DMS53 treated with DMSO at 0.1 percent for 48 hours (cell line): ENCODE measurements around the gene ARL6IP5.

ENCODE experiments used
- DNase-seq: peaks from one replicate; lab custom pipeline; 2025; ENCODE audit not compliant: unreplicated experiment; lab: John Stamatoyannopoulos, UW

The ARL6IP5 gene

GRCh38 chr3:69085833-69086722 is 1.3 kb downstream of the ARL6IP5 start:
- DNase-seq: no peak

- no peak for DNase-seq
Measured at GRCh38 chr3:69087030-69087791, 2.5 kb downstream of the ARL6IP5 start.

- DNase-seq: no peak
Measured at GRCh38 chr3:69088063-69088462, 3.3 kb downstream of the ARL6IP5 start.

GRCh38 chr3:69090021-69090420 is 5.3 kb downstream of the ARL6IP5 start:
- DNase-seq: no peak

- DNase-seq: no peak
Measured at GRCh38 chr3:69091389-69092029, 6.8 kb downstream of the ARL6IP5 start.

GRCh38 chr3:69092030-69092516 is 7.3 kb downstream of the ARL6IP5 start:
- no peak for DNase-seq

- DNase-seq: no peak
Measured at GRCh38 chr3:69094467-69095205, 9.9 kb downstream of the ARL6IP5 start.

GRCh38 chr3:69095636-69096035 is 10.9 kb downstream of the ARL6IP5 start:
- no peak for DNase-seq

- DNase-seq: no peak
Measured at GRCh38 chr3:69096299-69096698, 11.6 kb downstream of the ARL6IP5 start.

- DNase-seq: no peak
Measured at GRCh38 chr3:69097407-69098086, 12.8 kb downstream of the ARL6IP5 start.

- no peak for DNase-seq
Measured at GRCh38 chr3:69099576-69099975, 14.8 kb downstream of the ARL6IP5 start.

GRCh38 chr3:69102384-69102783 is 17.6 kb downstream of the ARL6IP5 start:
- DNase-seq: no peak

GRCh38 chr3:69103123-69103522 is 18.4 kb downstream of the ARL6IP5 start:
- DNase-seq: no peak

- DNase-seq: no peak
Measured at GRCh38 chr3:69104586-69104985, 19.8 kb downstream of the ARL6IP5 start.

GRCh38 chr3:69105320-69105719 is 20.6 kb downstream of the ARL6IP5 start:
- no peak for DNase-seq

- no peak for DNase-seq
Measured at GRCh38 chr3:69107841-69108240, 23.1 kb downstream of the ARL6IP5 start.

- no peak for DNase-seq
Measured at GRCh38 chr3:69108811-69109210, 24.1 kb downstream of the ARL6IP5 start.

- DNase-seq: no peak
Measured at GRCh38 chr3:69110941-69111546, 26.3 kb downstream of the ARL6IP5 start.

- DNase-seq: no peak
Measured at GRCh38 chr3:69113536-69113935, 28.8 kb downstream of the ARL6IP5 start.

- DNase-seq: no peak
Measured at GRCh38 chr3:69115731-69116130, 31.0 kb downstream of the ARL6IP5 start.
